GM18870 (cell line): ENCODE measurements around the gene KRTAP12-1.
"Not testable (repeated sequence)": the region's sequence is repeated elsewhere in the genome, so short reads cannot be mapped to it uniquely, and the experiment has no call there.

ENCODE experiments used
- ATAC-seq: cut with Tn5 transposase; IDR thresholded peaks from one replicate; pipeline ENCODE4 v1.9.1; 2021; ENCODE audit warnings: moderate library complexity; ENCODE audit not compliant: unreplicated experiment

Gene KRTAP12-1

GRCh38 chr21:44648557-44649311, 33.2 kb downstream of the KRTAP12-1 start:
- no peak for ATAC-seq

GRCh38 chr21:44647222-44647552, 34.8 kb downstream of the KRTAP12-1 start:
- ATAC-seq = no peak

- ATAC-seq = not testable (repeated sequence)
Measured at GRCh38 chr21:44646366-44647221, 35.4 kb downstream of the KRTAP12-1 start, which contains the start of gene KRTAP10-11. Gene KRTAP10-11 (plus strand): TSS chr21:44646414. CDS start chr21:44646459, 45 bp downstream.

- no peak for ATAC-seq
Measured at GRCh38 chr21:44644878-44645277, 37.1 kb downstream of the KRTAP12-1 start.

- ATAC-seq = no peak
Measured at GRCh38 chr21:44643741-44644310, 38.1 kb downstream of the KRTAP12-1 start.

GRCh38 chr21:44640761-44641160, 41.2 kb downstream of the KRTAP12-1 start:
- no peak for ATAC-seq

GRCh38 chr21:44639331-44639655, 42.7 kb downstream of the KRTAP12-1 start:
- ATAC-seq = no peak

- ATAC-seq = not testable (repeated sequence)
Measured at GRCh38 chr21:44638506-44639330, 43.2 kb downstream of the KRTAP12-1 start.

GRCh38 chr21:44637851-44638348, 44.1 kb downstream of the KRTAP12-1 start:
- not testable (repeated sequence) for ATAC-seq

GRCh38 chr21:44637018-44637850, 44.7 kb downstream of the KRTAP12-1 start, which contains the start of gene KRTAP10-10:
Gene KRTAP10-10 (plus strand): TSS chr21:44637356. CDS start chr21:44637418, 62 bp downstream.
- no peak for ATAC-seq

- no peak for ATAC-seq
Measured at GRCh38 chr21:44636209-44637017, 45.5 kb downstream of the KRTAP12-1 start.

- ATAC-seq = no peak
Measured at GRCh38 chr21:44632067-44632466, 49.9 kb downstream of the KRTAP12-1 start.
